Measurements from ENCODE around the gene HTR5A.
"Not testable (repeated sequence)": the region's sequence is repeated elsewhere in the genome, so short reads cannot be mapped to it uniquely, and the experiment has no call there.

The HTR5A gene

DNA sequence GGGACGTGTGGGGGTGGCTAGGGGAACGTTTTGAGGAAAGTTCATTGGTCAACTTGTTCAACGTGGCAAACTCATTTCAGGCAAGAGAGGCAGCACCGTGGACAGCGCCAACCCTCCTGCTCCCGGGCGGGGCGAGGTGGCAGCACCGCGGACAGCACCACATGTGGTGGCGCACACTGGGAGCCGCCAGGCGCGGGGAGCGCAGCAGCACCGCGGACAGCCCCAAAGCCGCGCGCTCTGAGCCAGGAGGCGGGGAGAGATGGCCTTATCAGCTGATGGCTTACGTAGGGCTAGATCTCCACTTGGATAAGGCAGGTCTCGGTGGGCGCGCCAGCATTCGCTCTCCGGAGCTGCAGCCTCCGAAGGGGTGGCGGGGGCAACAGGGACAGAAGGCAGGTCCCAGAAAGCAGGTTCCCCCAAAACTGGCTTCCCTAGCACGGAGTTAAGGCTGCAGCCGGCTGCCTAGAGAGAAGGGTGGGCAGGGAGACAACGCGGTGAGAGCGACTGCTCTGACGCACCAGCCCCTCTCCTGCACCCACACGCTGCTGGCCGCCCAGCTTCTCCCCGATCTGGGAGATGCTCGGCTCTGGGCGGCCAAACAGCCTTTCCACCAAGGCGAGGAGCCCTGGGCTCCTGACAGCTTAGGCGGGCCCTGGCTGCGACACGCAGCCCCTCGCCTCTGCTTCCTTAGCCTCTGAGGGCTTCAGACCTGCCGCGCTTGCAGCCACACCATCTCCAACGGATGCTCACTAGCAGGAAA, at the start of gene HTR5A:
Gene HTR5A (plus strand): TSS at position 333 of the 760 bp plus-strand sequence. CDS start 576 bp downstream, outside the sequence.
- peak; percentile 78 for DNase-seq

- DNase-seq: no peak
Measured at GRCh38 chr7:155020996-155021395, 49.1 kb upstream of the HTR5A start.

DNA sequence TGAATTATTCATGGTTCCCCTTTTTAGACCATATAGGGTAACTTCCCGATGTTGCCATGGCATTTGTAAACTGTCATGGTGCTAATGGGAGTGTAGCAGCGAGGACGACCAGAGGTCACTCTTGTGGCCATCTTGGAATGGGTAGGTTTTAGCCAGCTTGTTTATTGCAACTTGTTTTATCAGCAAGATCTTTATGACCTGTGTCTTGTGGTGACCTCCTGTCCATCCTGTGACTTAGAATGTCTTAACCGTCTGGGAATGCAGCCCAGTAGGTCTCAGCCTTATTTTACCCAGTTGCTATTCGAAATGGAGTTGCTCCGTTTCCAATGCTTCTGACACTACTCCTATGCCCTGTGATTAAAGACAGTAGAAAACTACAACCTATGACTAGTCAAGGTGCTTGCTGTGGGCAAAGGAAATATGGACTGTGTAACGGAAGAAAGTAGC, 48.4 kb upstream of the HTR5A start:
- no peak for DNase-seq

DNA sequence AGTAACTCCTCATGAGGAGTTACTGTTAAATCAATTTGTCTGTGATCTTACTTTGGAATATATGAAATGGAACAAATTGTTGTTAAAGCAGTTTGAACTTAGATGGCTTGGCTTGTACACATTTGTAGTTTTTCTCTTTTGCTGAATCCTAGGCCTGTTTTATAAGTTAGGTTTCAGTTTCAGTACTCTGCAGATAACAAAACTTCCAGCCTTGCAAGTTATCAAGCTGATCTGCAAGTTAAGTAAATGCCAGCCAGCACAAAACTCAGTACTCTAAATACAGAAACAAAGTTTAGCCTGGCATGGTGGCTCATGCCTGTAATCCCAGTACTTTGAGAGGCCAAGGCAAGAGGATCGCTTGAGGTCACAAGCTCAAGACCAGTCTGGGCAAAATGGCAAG, 42.2 kb upstream of the HTR5A start:
- DNase-seq: no peak

GRCh38 chr7:155032978-155033377, 37.1 kb upstream of the HTR5A start:
- DNase-seq: no peak

DNA sequence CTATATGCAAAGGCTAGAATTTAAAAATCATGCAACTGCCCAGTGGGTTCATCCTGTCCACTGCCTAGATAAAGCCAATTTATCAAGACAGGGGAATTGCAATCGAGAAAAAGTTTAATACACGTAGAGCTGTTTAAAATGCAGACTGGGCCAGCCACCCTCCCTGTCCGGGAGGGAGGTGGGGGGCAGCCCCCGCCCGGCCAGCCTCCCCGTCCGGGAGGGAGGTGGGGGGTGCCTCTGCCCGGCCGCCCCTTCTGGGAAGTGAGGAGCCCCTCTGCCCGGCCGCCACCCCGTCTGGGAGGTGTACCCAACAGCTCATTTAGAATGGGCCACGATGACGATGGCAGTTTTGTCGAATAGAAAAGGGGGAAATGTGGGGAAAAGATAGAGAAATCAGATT, 35.6 kb upstream of the HTR5A start:
- DNase-seq: not testable (repeated sequence)

- no peak for DNase-seq
Measured at GRCh38 chr7:155038335-155038734, 31.8 kb upstream of the HTR5A start.

DNA sequence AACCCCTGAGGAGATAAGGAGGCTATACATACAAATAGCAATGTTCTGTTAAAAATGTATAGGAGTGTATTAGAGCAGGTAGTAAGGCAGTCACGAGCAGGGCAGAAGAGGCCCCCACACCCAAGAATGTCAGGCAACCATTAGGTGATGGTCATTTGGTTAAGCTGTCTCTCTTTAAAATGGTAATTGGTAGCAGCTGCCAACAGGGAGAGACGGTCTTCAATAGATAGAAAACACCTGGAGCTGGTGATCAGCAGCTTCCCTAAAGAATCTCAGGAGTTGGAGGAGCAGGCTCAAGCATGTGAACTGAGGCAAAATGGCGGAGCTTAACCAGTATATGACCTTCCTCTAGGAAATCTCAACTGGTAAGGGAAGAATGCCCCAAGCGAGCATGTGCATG, 26.4 kb upstream of the HTR5A start:
- DNase-seq: no peak

DNA sequence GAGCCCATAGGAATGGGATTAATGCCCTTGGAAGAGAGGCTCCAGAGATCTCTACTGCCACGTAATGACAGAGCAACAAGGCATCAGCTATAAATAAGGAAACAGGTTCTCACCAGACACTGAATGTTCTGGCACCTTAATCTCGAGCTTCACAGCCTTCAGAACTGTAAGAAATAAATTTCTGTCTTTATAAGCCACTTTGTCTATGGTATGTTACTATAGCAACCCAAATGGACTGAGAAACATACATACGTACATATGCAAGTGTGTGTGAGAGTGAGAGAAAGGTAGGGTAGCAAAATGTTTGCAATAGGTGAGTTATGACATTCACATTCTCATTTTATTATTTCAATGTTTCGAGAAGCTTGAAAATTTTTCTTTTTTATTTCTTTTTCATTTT, 22.1 kb upstream of the HTR5A start:
- no peak for DNase-seq

GRCh38 chr7:155051355-155051754, 18.8 kb upstream of the HTR5A start:
- no peak for DNase-seq

DNA sequence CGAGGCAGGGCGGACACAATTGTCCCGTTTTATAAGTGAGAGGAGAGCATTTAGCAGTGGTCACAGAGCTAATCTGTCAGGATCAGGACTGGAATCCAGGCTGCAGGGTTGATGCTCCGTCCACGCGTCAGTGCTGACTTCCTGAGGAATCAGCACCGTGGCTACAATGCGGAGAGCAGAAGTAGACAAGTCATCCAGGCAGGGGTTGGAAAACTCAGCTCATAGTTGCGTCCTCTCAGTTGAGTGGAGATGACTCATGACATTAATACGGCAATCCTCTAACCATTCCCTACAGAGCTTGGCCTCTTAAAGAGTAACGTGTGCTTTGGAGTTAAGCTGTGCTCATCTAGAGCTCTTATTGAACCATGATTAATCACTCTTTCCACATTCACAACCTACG, 17.1 kb upstream of the HTR5A start:
- no peak for DNase-seq

GRCh38 chr7:155054761-155055160, 15.4 kb upstream of the HTR5A start:
- no peak for DNase-seq

DNA sequence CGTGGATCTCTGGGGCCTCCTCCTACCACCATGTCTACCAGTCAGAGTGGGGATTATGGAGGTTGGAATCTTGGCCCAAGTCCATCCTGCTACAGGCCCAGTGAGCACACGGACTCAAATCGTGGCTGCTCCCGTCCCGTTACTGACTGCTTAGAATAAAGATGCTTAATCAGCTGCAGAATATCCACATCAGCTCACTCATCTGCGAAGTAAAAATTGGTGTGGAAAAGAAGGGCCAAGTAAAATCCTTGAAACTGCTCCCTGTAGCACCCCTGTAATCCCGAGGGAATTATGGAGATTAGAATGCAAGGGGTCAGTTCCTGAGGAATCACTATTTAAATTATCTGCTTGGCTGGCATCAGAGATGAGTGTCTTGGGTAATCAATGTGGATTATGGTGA, 13.0 kb upstream of the HTR5A start:
- DNase-seq: no peak

GRCh38 chr7:155058896-155059295, 11.2 kb upstream of the HTR5A start:
- DNase-seq: no peak

GRCh38 chr7:155059703-155060102, 10.4 kb upstream of the HTR5A start:
- no peak for DNase-seq

- DNase-seq: no peak
Measured at GRCh38 chr7:155062411-155062810, 7.7 kb upstream of the HTR5A start.

GRCh38 chr7:155064186-155064585, 5.9 kb upstream of the HTR5A start:
- DNase-seq: no peak

- DNase-seq: no peak
Measured at GRCh38 chr7:155066417-155066950, 3.6 kb upstream of the HTR5A start.

DNA sequence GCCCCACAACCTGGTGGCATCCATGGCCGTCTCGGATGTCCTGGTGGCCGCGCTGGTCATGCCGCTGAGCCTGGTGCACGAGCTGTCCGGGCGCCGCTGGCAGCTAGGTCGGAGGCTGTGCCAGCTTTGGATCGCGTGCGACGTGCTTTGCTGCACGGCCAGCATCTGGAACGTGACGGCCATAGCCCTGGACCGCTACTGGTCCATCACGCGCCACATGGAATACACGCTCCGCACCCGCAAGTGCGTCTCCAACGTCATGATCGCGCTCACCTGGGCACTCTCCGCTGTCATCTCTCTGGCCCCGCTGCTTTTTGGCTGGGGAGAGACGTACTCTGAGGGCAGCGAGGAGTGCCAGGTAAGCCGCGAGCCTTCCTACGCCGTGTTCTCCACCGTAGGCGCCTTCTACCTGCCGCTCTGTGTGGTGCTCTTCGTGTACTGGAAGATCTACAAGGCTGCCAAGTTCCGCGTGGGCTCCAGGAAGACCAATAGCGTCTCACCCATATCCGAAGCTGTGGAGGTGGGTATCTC, 1.1 kb downstream of the HTR5A start:
- DNase-seq: no peak

DNA sequence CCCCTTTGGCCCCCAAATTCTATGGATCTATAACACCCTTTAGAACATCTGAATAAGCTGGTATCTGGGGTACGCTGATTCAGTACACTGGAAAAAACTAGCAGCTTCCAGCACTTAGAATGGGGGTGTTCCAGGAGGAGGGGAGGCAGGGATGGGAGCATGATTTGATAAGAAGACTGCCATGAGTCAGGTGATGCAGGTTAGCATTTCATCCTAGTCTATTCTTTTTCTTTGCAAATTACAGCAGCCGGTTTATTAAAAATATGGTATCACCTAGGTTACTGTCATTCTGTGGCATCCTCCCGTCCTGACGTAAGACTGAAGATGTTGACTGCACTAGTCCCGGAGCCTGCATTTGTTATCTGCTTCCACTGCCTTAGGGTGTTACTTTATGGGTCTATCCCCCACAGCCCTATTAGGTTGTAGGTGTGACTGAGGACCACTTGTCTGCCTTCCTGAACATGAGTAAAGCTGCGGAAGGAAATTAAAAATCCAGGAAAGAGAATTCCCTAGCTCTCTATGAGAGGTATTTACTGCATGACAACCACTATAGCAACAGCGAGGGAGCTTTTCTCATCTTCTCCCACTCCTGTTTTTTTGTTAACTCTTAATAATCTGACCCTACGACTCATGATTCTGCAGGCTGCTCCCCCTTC, 1.9 kb downstream of the HTR5A start:
- DNase-seq: no peak

DNA sequence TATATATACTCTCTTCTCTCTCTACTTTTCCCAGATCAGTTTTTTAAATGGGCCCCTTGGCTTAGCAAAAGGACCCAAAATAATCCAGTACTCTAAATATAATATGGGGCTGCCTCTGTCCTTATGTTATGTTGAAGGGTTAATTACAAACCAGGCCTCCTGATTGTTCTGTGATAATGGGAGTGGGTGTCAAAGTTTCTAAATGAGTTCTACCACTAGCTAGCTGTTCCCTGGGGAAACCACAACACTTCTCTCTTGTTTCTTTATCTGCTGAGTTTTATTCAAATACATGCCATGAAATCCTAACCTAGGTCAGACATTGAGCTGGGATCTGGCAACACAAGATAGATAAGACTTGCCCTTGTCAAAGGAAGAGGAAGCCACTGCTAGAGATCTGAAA, 3.8 kb downstream of the HTR5A start:
- DNase-seq: no peak

DNA sequence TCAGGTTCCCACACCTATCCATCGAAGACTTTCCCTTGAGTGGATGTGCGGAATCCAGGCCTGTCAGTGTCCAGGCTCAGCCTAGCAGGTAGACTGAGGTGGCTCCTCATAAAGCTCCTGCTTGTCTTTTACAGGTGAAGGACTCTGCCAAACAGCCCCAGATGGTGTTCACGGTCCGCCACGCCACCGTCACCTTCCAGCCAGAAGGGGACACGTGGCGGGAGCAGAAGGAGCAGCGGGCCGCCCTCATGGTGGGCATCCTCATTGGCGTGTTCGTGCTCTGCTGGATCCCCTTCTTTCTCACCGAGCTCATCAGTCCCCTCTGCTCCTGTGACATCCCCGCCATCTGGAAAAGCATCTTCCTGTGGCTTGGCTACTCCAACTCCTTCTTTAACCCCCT, 13.9 kb downstream of the HTR5A start:
- DNase-seq: no peak

- no peak for DNase-seq
Measured at GRCh38 chr7:155084969-155085368, 14.8 kb downstream of the HTR5A start.

- DNase-seq: no peak
Measured at GRCh38 chr7:155090684-155091083, 20.6 kb downstream of the HTR5A start.
